ENCODE data around the gene ALKBH5.

ALKBH5 gene

GRCh38 chr17:18217412-18218015, 33.9 kb downstream of the ALKBH5 start:
- WGBS (ENCODE audit: insufficient coverage, insufficient read length): no CpG with 5 or more reads among the region's 6 CpGs
- H3K36me3 ChIP-seq (ENCODE audit: control insufficient read depth, insufficient read depth, low read length): no peaks in the 10 kb centered on the region
- no peaks in the 10 kb centered on the region for H3K4me1 ChIP-seq (ENCODE audit: control insufficient read depth, insufficient read depth, low read length)
- no peaks in the 10 kb centered on the region for H3K9me3 ChIP-seq (ENCODE audit: control insufficient read depth, insufficient read depth, low read length)
- H3K4me3 ChIP-seq (ENCODE audit: low read length): no peak overlapping the region
- H3K27me3 ChIP-seq (ENCODE audit: control insufficient read depth, insufficient read depth, low read length): no peaks in the 10 kb centered on the region
- no peak overlapping the region for H3K27ac ChIP-seq (ENCODE audit: low read length)
- DNase-seq (ENCODE audit: low read depth, low spot score): peak; percentile 79

- Histone ChIP-seq H3K4me3 (ENCODE audit: low read length) (no peak overlapping the region), H3K4me1 (ENCODE audit: control insufficient read depth, insufficient read depth, low read length) (no peaks in the 10 kb centered on the region; the same call in 1 of the 2 replicates), H3K9me3 (ENCODE audit: control insufficient read depth, insufficient read depth, low read length) (no peaks in the 10 kb centered on the region), H3K27me3 (ENCODE audit: control insufficient read depth, insufficient read depth, low read length) (no peaks in the 10 kb centered on the region), H3K27ac (ENCODE audit: low read length) (no peak overlapping the region), H3K36me3 (ENCODE audit: control insufficient read depth, insufficient read depth, low read length) (no peaks in the 10 kb centered on the region)
- no CpG with 5 or more reads among the region's 4 CpGs for WGBS (ENCODE audit: insufficient coverage, insufficient read length)
- no peak for DNase-seq (ENCODE audit: low read depth, low spot score)
Measured at GRCh38 chr17:18218756-18219415, 35.3 kb downstream of the ALKBH5 start.

DNA sequence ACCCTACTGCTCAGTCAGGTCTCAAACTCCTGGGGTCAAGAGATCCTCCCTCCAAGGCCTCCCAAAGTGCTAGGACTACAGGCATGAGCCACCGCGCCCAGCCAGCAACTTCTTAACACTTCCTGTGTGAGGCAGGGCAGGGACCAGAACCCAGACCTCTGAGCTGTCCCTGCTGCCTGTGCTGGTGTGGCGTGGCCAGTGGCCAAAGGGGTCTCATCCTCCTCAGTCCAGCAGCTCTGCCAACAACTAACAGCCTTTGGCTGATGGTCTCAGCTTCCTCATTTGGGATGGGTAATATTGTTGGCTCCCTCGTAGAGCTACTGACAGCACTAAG, 40.4 kb downstream of the ALKBH5 start:
- no peak for DNase-seq (ENCODE audit: low read depth, low spot score)

DNA sequence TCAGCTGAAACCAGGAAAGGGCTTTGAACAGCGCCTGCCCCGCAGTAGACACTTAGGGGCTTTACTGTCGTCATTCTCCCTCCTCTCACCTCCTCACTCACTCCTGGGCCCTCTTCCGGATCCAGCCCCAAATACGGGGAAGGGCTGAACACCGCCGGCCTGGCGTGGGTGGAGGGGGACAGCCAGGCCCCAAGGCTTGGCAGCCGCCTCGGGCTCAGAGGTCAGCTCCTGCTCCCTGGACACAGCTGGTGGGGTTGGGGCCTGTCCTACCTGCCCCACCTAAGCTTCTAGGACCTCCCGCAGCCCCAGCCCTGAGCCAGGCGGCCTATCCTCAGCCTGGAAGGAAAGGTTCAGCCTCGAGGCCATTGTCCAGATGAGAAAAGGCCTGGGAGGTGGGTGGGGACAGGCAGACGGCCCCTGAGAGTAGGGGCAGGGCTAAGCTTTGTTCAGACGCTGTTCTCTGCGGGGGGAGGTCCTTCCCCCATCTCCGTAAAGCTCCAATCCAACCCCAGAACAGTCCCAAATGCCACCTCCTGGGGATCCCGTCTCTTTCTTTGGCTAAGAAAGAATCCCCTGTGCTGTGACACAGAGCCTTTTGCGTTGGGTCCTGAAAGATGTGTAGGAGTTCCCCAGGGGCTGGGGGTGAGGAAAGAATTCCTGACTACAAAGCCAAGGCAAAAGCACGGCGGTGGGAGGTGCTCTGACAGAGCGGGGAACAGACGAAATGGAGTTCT, 40.9 kb downstream of the ALKBH5 start:
- peak; percentile 91 for DNase-seq (ENCODE audit: low read depth, low spot score)
- Histone ChIP-seq H3K4me3 (ENCODE audit: low read length) (peak overlapping the region; percentile 28; the same call in 1 of the 2 replicates), H3K27ac (ENCODE audit: low read length) (peak overlapping the region; percentile 16), H3K36me3 (ENCODE audit: control insufficient read depth, insufficient read depth, low read length) (no peaks in the 10 kb centered on the region), H3K9me3 (ENCODE audit: control insufficient read depth, insufficient read depth, low read length) (no peaks in the 10 kb centered on the region), H3K4me1 (ENCODE audit: control insufficient read depth, insufficient read depth, low read length) (peaks cover 3% of the 10 kb centered on the region), H3K27me3 (ENCODE audit: control insufficient read depth, insufficient read depth, low read length) (no peaks in the 10 kb centered on the region)
- WGBS (ENCODE audit: insufficient coverage, insufficient read length): no CpG with 5 or more reads among the region's 23 CpGs

More for the DNA sequence above, 40.4 kb downstream of the ALKBH5 start:
- no peaks in the 10 kb centered on the region for H3K9me3 ChIP-seq (ENCODE audit: control insufficient read depth, insufficient read depth, low read length)
- peaks cover 3% of the 10 kb centered on the region for H3K4me1 ChIP-seq (ENCODE audit: control insufficient read depth, insufficient read depth, low read length)
- H3K27me3 ChIP-seq (ENCODE audit: control insufficient read depth, insufficient read depth, low read length): no peaks in the 10 kb centered on the region
- no peaks in the 10 kb centered on the region for H3K36me3 ChIP-seq (ENCODE audit: control insufficient read depth, insufficient read depth, low read length)
- H3K27ac ChIP-seq (ENCODE audit: low read length): peak overlapping the region; percentile 16
- no peak overlapping the region; the same call in 1 of the 2 replicates for H3K4me3 ChIP-seq (ENCODE audit: low read length)
- no CpG with 5 or more reads among the region's 4 CpGs for WGBS (ENCODE audit: insufficient coverage, insufficient read length)

DNA sequence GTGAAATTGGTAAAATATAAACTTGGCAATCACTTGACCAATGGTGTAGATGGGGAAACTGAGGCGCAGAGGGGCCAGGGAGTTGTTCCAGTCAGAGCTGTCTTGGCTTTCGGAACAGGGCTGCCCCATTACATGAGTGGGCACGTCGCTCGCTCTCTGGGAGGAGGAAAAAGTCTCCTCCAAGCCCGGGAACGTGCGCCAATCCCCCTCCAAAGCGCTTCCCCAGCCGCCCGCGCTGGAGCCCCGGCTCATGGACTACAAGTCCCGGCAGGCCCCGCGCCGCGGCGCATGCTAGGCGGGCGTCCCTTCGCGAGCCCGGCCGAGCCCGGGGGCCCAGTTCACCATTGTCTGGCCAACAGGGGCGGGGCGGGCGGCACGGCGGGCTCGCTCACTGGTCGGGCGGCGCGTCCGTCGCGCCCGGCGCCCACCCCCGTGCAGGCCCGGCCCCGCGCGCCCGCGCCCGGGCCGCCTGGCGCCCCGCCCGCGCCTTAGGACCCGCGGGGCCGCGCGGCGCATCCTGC, 41.6 kb downstream of the ALKBH5 start, which contains the start of gene LLGL1:
Gene LLGL1, plus strand, starts transcription at position 515 of the 521 bp plus-strand sequence. CDS start 48 bp downstream, outside the sequence.
- H3K36me3 ChIP-seq (ENCODE audit: control insufficient read depth, insufficient read depth, low read length): no peaks in the 10 kb centered on the region
- no peaks in the 10 kb centered on the region for H3K27me3 ChIP-seq (ENCODE audit: control insufficient read depth, insufficient read depth, low read length)
- H3K9me3 ChIP-seq (ENCODE audit: control insufficient read depth, insufficient read depth, low read length): no peaks in the 10 kb centered on the region
- peak within 1 kb of the TSS; percentile 59 for H3K4me3 ChIP-seq (ENCODE audit: low read length)
- H3K4me1 ChIP-seq (ENCODE audit: control insufficient read depth, insufficient read depth, low read length): peaks cover 3% of the 10 kb centered on the region
- WGBS (ENCODE audit: insufficient coverage, insufficient read length): no CpG with 5 or more reads among the region's 60 CpGs
- peak; percentile 70 for DNase-seq (ENCODE audit: low read depth, low spot score)
- H3K27ac ChIP-seq (ENCODE audit: low read length): no peak within 1 kb of the TSS

GRCh38 chr17:18225642-18226283, 42.1 kb downstream of the ALKBH5 start:
- Histone ChIP-seq H3K4me1 (ENCODE audit: control insufficient read depth, insufficient read depth, low read length) (peaks cover 3% of the 10 kb centered on the region), H3K27me3 (ENCODE audit: control insufficient read depth, insufficient read depth, low read length) (no peaks in the 10 kb centered on the region), H3K36me3 (ENCODE audit: control insufficient read depth, insufficient read depth, low read length) (no peaks in the 10 kb centered on the region), H3K9me3 (ENCODE audit: control insufficient read depth, insufficient read depth, low read length) (no peaks in the 10 kb centered on the region), H3K27ac (ENCODE audit: low read length) (no peak overlapping the region), H3K4me3 (ENCODE audit: low read length) (peak overlapping the region; percentile 59)
- WGBS (ENCODE audit: insufficient coverage, insufficient read length): no CpG with 5 or more reads among the region's 57 CpGs
- DNase-seq (ENCODE audit: low read depth, low spot score): no peak

- no peak overlapping the region for H3K27ac ChIP-seq (ENCODE audit: low read length)
- WGBS (ENCODE audit: insufficient coverage, insufficient read length): no CpG with 5 or more reads among the region's 16 CpGs
Measured at GRCh38 chr17:18226284-18226945, 42.8 kb downstream of the ALKBH5 start.

DNA sequence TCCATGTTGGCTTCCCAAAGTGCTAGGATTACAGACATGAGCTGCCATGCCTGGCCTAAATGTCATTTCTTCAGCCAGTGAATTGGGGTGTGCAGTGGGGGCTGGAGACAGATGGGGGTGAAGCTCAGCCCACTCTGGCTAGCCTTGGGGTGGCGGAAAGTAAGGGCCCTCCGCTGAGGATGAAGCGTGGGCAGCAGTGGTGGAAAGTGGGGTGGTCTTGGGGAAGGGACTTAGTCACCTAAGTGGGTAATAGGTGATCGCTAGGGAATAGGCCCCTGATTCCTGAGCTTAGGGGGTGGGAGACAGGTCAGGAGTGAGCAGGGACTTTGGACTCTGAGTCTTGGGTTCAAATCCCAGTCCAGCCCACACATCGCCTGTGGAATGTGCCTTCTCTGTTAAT, 44.0 kb downstream of the ALKBH5 start:
- Histone ChIP-seq H3K36me3 (ENCODE audit: control insufficient read depth, insufficient read depth, low read length) (no peaks in the 10 kb centered on the region), H3K9me3 (ENCODE audit: control insufficient read depth, insufficient read depth, low read length) (no peaks in the 10 kb centered on the region), H3K27me3 (ENCODE audit: control insufficient read depth, insufficient read depth, low read length) (no peaks in the 10 kb centered on the region), H3K4me3 (ENCODE audit: low read length) (no peak overlapping the region), H3K27ac (ENCODE audit: low read length) (no peak overlapping the region), H3K4me1 (ENCODE audit: control insufficient read depth, insufficient read depth, low read length) (peaks cover 4% of the 10 kb centered on the region)
- no CpG with 5 or more reads among the region's 5 CpGs for WGBS (ENCODE audit: insufficient coverage, insufficient read length)
- DNase-seq (ENCODE audit: low read depth, low spot score): no peak

More at GRCh38 chr17:18226284-18226945, 42.8 kb downstream of the ALKBH5 start:
- no peak for DNase-seq (ENCODE audit: low read depth, low spot score)
- no peaks in the 10 kb centered on the region for H3K9me3 ChIP-seq (ENCODE audit: control insufficient read depth, insufficient read depth, low read length)
- peak overlapping the region; percentile 59; the same call in 1 of the 2 replicates for H3K4me3 ChIP-seq (ENCODE audit: low read length)
- peaks cover 4% of the 10 kb centered on the region for H3K4me1 ChIP-seq (ENCODE audit: control insufficient read depth, insufficient read depth, low read length)
- no peaks in the 10 kb centered on the region for H3K36me3 ChIP-seq (ENCODE audit: control insufficient read depth, insufficient read depth, low read length)
- no peaks in the 10 kb centered on the region for H3K27me3 ChIP-seq (ENCODE audit: control insufficient read depth, insufficient read depth, low read length)

GRCh38 chr17:18228176-18228682, 44.6 kb downstream of the ALKBH5 start:
- peaks cover 4% of the 10 kb centered on the region for H3K4me1 ChIP-seq (ENCODE audit: control insufficient read depth, insufficient read depth, low read length)
- H3K27ac ChIP-seq (ENCODE audit: low read length): no peak overlapping the region
- H3K36me3 ChIP-seq (ENCODE audit: control insufficient read depth, insufficient read depth, low read length): no peaks in the 10 kb centered on the region
- no peak for DNase-seq (ENCODE audit: low read depth, low spot score)
- H3K9me3 ChIP-seq (ENCODE audit: control insufficient read depth, insufficient read depth, low read length): no peaks in the 10 kb centered on the region
- no peaks in the 10 kb centered on the region for H3K27me3 ChIP-seq (ENCODE audit: control insufficient read depth, insufficient read depth, low read length)
- H3K4me3 ChIP-seq (ENCODE audit: low read length): no peak overlapping the region
- no CpG with 5 or more reads among the region's 10 CpGs for WGBS (ENCODE audit: insufficient coverage, insufficient read length)
